Measurements from ENCODE around the gene GRIA2. TPM values are rescaled to one million over a fixed set of nuclear protein-coding genes. Genes with fewer than 3 reads are reported as not detected.

GRIA2 gene
- polyA plus RNA-seq, 3 donors = not detected

DNA sequence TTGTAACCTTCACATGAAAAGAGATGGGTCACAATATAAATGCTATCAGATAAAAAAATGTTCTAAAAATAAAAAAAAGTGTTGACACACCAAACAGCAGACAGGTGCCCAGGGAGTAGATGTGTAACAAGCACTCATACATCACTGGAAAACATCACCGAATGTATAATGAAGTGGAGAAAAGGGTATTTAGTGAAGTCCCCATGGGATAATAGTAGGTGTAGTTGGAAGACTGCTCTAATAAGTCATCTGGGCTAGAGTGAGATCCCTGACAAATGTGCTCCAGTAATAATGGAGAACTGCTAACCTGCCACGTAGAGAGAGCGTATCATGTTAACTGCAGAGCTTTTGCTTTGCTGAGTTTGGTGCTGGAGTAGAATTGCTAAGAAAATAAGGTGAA is 152.0 kb downstream of the GRIA2 start:
- Mint-ChIP-seq H3K36me3 (no peaks in the 10 kb centered on the region), H3K4me3 (no peak overlapping the region), H3K27ac (no peak overlapping the region), H3K27me3 (ENCODE audit: low read depth in 3 of 3) (no peaks in the 10 kb centered on the region), H3K9me3 (no peaks in the 10 kb centered on the region), H3K4me1 (no peaks in the 10 kb centered on the region)
- no peak for DNase-seq
- Histone ChIP-seq H3K9me3 (replicated peaks in 1 of 2; ENCODE audit: control insufficient read depth in 1 of 2, insufficient read depth in 1 of 2, low read length in 2 of 2) (no peaks in the 10 kb centered on the region), H2AFZ (ENCODE audit: insufficient read depth, low read depth, low read length, poor library complexity, severe bottlenecking) (no peak overlapping the region), H4K20me1 (ENCODE audit: insufficient read depth, low read length) (no peaks in the 10 kb centered on the region), H3K9ac (ENCODE audit: insufficient read depth, low read length, poor library complexity, severe bottlenecking) (no peak overlapping the region), H3K4me1 (ENCODE audit: control insufficient read depth in 1 of 2, insufficient read depth in 2 of 2, low read length in 2 of 2) (no peaks in the 10 kb centered on the region), H3K4me2 (replicated peaks; ENCODE audit: extremely low read depth, low read length, poor library complexity, severe bottlenecking) (no peak overlapping the region), H3K79me2 (ENCODE audit: insufficient read depth, low read length) (no peaks in the 10 kb centered on the region), H3K27ac (ENCODE audit: low read depth in 1 of 2, low read length in 2 of 2) (no peak overlapping the region), H3K36me3 (replicated peaks in 1 of 2; ENCODE audit: control insufficient read depth in 1 of 2, insufficient read depth in 2 of 2, low read length in 2 of 2) (no peaks in the 10 kb centered on the region), H3K27me3 (ENCODE audit: control insufficient read depth in 2 of 2, insufficient read depth in 2 of 2, low read length in 2 of 2) (no peaks in the 10 kb centered on the region), H3K4me3 (replicated peaks in 1 of 3; ENCODE audit: low read depth in 2 of 3, low read length in 3 of 3) (no peak overlapping the region)
- WGBS (ENCODE audit: insufficient coverage) = no CpG with 5 or more reads among the region's 3 CpGs
- intact Hi-C loops (cut with micrococcal nuclease) = no loop called here
- TF ChIP-seq CTCF (IDR thresholded peaks at IDR 0.05) = no peak

GRCh38 chr4:157389741-157390140 is 169.2 kb downstream of the GRIA2 start:
- H2AFZ ChIP-seq (ENCODE audit: insufficient read depth, low read depth, low read length, poor library complexity, severe bottlenecking) = no peak overlapping the region
- Mint-ChIP-seq H3K36me3 (no peaks in the 10 kb centered on the region), H3K4me1 (no peaks in the 10 kb centered on the region), H3K27me3 (ENCODE audit: low read depth in 3 of 3) (peaks cover 0 to 1% (median 1%) of the 10 kb centered on the region in 3 donors), H3K4me3 (no peak overlapping the region), H3K9me3 (peaks cover 0 to 8% (median 2%) of the 10 kb centered on the region in 7 donors), H3K27ac (no peak overlapping the region)
- intact Hi-C loops (cut with micrococcal nuclease) = no loop called here
- H3K4me1 ChIP-seq (ENCODE audit: control insufficient read depth in 1 of 2, insufficient read depth in 2 of 2, low read length in 2 of 2) = no peaks in the 10 kb centered on the region
- H3K27ac ChIP-seq (ENCODE audit: low read depth in 1 of 2, low read length in 2 of 2) = no peak overlapping the region
- DNase-seq = no peak
- no peak for TF ChIP-seq CTCF (IDR thresholded peaks at IDR 0.05)
- no peaks in the 10 kb centered on the region for H3K9me3 ChIP-seq (replicated peaks in 1 of 2; ENCODE audit: control insufficient read depth in 1 of 2, insufficient read depth in 1 of 2, low read length in 2 of 2)
- H3K79me2 ChIP-seq (ENCODE audit: insufficient read depth, low read length) = no peaks in the 10 kb centered on the region
- 83% methylated on average over 1 of the region's 3 CpGs for WGBS (ENCODE audit: insufficient coverage)
- no peaks in the 10 kb centered on the region for H3K36me3 ChIP-seq (replicated peaks in 1 of 2; ENCODE audit: control insufficient read depth in 1 of 2, insufficient read depth in 2 of 2, low read length in 2 of 2)
- H4K20me1 ChIP-seq (ENCODE audit: insufficient read depth, low read length) = no peaks in the 10 kb centered on the region
- no peak overlapping the region for H3K4me2 ChIP-seq (replicated peaks; ENCODE audit: extremely low read depth, low read length, poor library complexity, severe bottlenecking)
- H3K9ac ChIP-seq (ENCODE audit: insufficient read depth, low read length, poor library complexity, severe bottlenecking) = no peak overlapping the region
- no peak overlapping the region for H3K4me3 ChIP-seq (replicated peaks in 1 of 3; ENCODE audit: low read depth in 2 of 3, low read length in 3 of 3)
- H3K27me3 ChIP-seq (ENCODE audit: control insufficient read depth in 2 of 2, insufficient read depth in 2 of 2, low read length in 2 of 2) = no peaks in the 10 kb centered on the region
